ENCODE measurements around the gene CD79A.

DNA sequence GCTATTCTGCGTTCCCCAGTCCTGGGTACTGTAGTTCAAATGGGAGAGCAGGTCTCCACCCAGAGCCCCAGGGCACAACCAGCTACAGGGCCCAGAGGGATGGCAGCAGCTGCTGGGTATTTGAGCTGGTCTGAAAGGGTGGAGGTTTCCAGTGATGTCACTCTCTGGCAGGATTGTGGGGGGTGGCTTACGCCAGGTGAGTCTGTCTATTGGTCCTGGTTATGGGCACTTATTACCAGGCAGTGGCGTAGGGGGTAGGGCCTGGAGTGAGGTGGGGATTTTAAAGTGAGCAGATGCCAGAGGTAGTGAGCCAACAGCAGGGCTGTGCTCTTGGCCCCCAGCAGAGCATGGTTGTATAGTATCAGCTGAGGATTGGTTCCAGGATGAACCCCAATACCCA lies 10.8 kb upstream of the CD79A start:
- TF ChIP-seq POLR2A (IDR thresholded peaks at IDR 0.05) (no peak), EP300 (IDR thresholded peaks at IDR 0.05) (no peak), POLR2AphosphoS5 (IDR thresholded peaks at IDR 0.05) (no peak)
- TF ChIP-seq, protein P1, sequence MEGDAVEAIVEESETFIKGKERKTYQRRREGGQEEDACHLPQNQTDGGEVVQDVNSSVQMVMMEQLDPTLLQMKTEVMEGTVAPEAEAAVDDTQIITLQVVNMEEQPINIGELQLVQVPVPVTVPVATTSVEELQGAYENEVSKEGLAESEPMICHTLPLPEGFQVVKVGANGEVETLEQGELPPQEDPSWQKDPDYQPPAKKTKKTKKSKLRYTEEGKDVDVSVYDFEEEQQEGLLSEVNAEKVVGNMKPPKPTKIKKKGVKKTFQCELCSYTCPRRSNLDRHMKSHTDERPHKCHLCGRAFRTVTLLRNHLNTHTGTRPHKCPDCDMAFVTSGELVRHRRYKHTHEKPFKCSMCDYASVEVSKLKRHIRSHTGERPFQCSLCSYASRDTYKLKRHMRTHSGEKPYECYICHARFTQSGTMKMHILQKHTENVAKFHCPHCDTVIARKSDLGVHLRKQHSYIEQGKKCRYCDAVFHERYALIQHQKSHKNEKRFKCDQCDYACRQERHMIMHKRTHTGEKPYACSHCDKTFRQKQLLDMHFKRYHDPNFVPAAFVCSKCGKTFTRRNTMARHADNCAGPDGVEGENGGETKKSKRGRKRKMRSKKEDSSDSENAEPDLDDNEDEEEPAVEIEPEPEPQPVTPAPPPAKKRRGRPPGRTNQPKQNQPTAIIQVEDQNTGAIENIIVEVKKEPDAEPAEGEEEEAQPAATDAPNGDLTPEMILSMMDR (IDR thresholded peaks at IDR 0.05): no peak
